Ishikawa (cell line): Measurements from ENCODE around the gene SLC13A5.

Experiments
- CEBPB ChIP-seq: IDR thresholded peaks from 2 replicates; pipeline ENCODE4 v1.6.1; 2012
- CREB1 ChIP-seq: IDR thresholded peaks from 2 replicates; pipeline ENCODE4 v1.6.1; 2012; ENCODE audit warnings: low read depth
- EGR1 ChIP-seq: IDR thresholded peaks from 2 replicates; pipeline ENCODE4 v1.6.1; 2012
- EP300 ChIP-seq: IDR thresholded peaks from 2 replicates; pipeline ENCODE4 v1.6.1; 2012; ENCODE audit warnings: borderline replicate concordance
- FOXM1 ChIP-seq: IDR thresholded peaks from 2 replicates; pipeline ENCODE4 v1.6.1; 2012; ENCODE audit warnings: low read depth, borderline replicate concordance
- NFIC ChIP-seq: IDR thresholded peaks from 2 replicates; pipeline ENCODE4 v1.6.1; 2012
- RAD21 ChIP-seq: IDR thresholded peaks from 2 replicates; pipeline ENCODE4 v1.6.1; 2012; ENCODE audit warnings: low read depth
- TAF1 ChIP-seq: IDR thresholded peaks from 2 replicates; pipeline ENCODE4 v1.6.1; 2012; ENCODE audit warnings: low read depth, mild to moderate bottlenecking
- TCF12 ChIP-seq: IDR thresholded peaks from 2 replicates; pipeline ENCODE4 v1.6.1; 2012; ENCODE audit warnings: low read depth
- TEAD4 ChIP-seq: IDR thresholded peaks from 2 replicates; pipeline ENCODE4 v1.6.1; 2012
- YY1 ChIP-seq: IDR thresholded peaks from 2 replicates; pipeline ENCODE4 v1.6.1; 2012; ENCODE audit warnings: low read depth
- ZBTB7A ChIP-seq: IDR thresholded peaks from 2 replicates; pipeline ENCODE4 v1.6.1; 2012; ENCODE audit warnings: low read depth
- TF ChIP-seq, protein P1 (sequence below): IDR thresholded peaks from 2 replicates; pipeline ENCODE4 v1.6.1; 2012
- TF ChIP-seq, protein P2 (sequence below): IDR thresholded peaks from 2 replicates; pipeline ENCODE4 v1.6.1; 2012
- TF ChIP-seq, protein P3 (sequence below): IDR thresholded peaks from 2 replicates; pipeline ENCODE4 v1.6.1; 2012; ENCODE audit warnings: low read depth, mild to moderate bottlenecking

Gene SLC13A5

DNA sequence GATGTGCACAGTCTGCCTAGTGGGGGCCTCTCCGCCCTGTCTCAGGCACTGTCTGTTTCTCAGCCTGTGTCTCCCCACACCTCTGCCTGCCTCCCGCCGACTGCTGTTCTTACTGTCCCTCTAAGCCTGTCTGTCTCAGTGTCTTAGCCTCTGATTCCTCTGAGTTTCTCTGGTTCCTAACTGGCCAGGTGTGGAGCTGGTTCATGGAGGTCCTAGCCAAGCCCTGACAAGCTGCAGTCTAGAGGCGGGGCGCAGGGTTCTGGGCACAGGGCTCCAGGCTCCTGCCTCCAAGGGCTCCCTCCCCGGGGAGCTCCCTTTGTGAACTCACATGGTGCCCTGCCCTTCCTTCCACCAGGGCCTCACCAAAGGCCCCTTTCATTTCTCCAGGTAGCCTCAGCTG is 42.2 kb downstream of the SLC13A5 start:
- TF ChIP-seq YY1 (no peak), EGR1 (no peak), ZBTB7A (no peak)
- TF ChIP-seq, protein P1, sequence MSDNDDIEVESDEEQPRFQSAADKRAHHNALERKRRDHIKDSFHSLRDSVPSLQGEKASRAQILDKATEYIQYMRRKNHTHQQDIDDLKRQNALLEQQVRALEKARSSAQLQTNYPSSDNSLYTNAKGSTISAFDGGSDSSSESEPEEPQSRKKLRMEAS, result no peak

DNA sequence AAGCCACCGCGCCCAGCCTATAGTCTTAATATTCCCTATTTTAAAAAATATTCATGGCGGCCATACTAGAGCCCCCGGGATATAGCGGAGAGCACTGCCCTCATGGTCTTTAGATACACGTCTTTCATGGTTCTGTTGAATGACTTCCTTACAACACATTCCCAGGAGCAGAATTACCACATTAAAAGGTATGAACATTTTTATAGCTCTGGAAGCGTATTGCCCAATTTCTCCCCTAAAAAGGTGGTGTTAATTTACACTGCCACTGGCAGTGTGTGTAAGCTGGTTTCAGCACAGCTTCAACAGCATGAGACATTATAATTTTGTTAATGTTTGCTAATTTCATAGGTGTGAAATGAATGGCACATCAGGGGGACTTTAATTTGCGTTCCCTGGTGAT is 42.6 kb downstream of the SLC13A5 start:
- TF ChIP-seq, protein P1, result no peak
- TF ChIP-seq EGR1 (no peak), YY1 (no peak), CREB1 (no peak), CEBPB (no peak), NFIC (no peak), TCF12 (no peak), TEAD4 (no peak), TAF1 (no peak), ZBTB7A (no peak)
- TF ChIP-seq, protein P2, sequence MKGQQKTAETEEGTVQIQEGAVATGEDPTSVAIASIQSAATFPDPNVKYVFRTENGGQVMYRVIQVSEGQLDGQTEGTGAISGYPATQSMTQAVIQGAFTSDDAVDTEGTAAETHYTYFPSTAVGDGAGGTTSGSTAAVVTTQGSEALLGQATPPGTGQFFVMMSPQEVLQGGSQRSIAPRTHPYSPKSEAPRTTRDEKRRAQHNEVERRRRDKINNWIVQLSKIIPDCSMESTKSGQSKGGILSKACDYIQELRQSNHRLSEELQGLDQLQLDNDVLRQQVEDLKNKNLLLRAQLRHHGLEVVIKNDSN, result no peak

DNA sequence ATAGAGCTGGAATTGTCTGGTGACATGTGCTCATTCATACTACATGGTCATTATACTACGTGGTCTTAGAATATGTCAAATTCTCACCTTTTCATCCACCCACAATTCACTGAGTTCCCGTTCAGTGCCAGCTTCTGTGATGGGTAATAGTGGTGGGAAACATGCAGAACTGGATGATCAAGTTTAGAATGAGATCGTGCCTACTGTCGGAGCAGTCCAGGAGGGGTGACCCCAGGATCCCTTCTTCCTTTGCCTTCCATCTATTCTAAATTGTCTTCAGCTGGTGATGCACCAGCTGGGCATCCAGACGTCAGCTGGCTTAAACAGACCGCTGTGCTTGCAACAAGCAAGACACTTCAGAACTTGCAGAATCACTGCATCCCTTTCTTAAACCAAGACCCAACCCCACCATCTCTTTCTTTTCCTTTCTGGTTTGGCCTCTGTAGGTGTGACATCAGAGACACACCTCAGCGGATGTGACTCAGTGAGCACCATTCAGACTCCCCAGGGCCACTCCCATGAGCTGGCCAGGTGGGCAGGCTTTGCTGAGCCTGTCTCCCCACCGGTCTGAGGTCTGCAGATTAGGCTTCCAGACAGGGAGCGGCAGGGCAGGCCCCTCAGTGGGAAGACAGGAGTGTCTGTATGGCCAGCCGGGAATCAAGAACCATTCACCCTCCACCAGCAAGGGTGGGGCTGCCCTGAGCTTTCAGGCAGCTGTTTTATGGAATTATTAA is 43.5 kb downstream of the SLC13A5 start:
- TF ChIP-seq, protein P3, sequence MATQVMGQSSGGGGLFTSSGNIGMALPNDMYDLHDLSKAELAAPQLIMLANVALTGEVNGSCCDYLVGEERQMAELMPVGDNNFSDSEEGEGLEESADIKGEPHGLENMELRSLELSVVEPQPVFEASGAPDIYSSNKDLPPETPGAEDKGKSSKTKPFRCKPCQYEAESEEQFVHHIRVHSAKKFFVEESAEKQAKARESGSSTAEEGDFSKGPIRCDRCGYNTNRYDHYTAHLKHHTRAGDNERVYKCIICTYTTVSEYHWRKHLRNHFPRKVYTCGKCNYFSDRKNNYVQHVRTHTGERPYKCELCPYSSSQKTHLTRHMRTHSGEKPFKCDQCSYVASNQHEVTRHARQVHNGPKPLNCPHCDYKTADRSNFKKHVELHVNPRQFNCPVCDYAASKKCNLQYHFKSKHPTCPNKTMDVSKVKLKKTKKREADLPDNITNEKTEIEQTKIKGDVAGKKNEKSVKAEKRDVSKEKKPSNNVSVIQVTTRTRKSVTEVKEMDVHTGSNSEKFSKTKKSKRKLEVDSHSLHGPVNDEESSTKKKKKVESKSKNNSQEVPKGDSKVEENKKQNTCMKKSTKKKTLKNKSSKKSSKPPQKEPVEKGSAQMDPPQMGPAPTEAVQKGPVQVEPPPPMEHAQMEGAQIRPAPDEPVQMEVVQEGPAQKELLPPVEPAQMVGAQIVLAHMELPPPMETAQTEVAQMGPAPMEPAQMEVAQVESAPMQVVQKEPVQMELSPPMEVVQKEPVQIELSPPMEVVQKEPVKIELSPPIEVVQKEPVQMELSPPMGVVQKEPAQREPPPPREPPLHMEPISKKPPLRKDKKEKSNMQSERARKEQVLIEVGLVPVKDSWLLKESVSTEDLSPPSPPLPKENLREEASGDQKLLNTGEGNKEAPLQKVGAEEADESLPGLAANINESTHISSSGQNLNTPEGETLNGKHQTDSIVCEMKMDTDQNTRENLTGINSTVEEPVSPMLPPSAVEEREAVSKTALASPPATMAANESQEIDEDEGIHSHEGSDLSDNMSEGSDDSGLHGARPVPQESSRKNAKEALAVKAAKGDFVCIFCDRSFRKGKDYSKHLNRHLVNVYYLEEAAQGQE, result no peak
- TF ChIP-seq RAD21 (no peak), NFIC (no peak), TAF1 (no peak), ZBTB7A (no peak), EP300 (no peak; the same call in 1 of the 2 replicates), EGR1 (no peak), CREB1 (no peak), TCF12 (no peak), CEBPB (no peak)
- TF ChIP-seq, protein P1, result no peak

DNA sequence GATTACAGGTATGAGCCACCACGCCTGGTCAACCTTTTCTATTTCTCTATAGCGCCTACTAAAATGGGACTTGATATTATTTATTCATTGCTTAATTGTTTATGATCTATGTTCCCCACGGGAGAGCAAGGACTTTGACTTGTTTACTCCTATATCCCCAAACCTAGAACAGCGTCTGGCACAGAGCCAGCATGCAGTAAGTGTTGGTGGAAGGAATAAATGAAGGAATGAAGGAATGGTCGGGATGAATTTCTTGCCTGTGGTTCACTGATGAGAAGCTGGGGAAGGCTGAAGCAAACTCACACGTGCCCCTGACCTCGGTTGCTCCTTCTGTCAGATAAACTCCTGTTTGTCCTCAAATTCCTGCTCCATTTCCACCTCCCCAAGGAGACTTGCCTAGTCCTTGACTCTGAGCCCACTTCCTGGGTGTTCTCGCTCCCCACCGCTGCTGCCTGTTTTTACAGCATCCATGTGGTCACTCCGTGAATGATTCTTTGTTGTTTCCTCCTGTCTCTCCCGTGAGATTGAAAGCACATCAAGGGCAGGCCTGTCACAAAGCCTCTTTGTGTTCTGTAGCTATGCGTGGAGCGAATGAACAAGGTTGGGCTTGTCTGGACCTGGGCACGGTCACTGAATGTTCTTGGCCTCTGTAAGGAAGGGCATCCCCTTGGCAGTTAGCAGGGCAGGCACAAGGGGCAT is 44.3 kb downstream of the SLC13A5 start:
- no peak for TF ChIP-seq NFIC
- TF ChIP-seq ZBTB7A, result no peak
- no peak for TF ChIP-seq CEBPB
- TF ChIP-seq, protein P2, result no peak
- TF ChIP-seq TCF12, result no peak
- no peak for TF ChIP-seq TEAD4
- no peak for TF ChIP-seq YY1
- no peak for TF ChIP-seq RAD21
- no peak for TF ChIP-seq CREB1
- no peak for TF ChIP-seq EGR1
- TF ChIP-seq, protein P3, result no peak
- no peak for TF ChIP-seq FOXM1
- TF ChIP-seq, protein P1, result no peak
- no peak for TF ChIP-seq EP300
- no peak for TF ChIP-seq TAF1

DNA sequence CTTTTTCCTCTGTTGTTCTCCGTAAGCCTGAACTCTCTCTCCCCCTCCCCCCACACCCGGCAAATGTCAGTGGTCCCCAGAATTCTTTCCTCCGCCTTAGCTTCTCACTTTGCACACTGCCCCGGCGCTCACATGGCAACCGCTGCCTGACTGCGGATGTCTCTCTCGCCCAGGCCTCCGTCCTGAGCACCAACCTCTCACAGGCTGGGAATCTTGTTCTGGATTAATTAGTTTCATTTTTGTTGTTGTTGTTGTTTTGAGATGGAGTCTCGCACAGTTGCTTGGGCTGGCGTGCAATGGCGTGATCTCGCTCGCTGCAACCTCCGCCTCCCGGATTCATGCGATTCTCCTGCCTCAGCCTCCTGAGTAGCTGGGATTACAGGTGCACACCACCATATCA is 45.0 kb downstream of the SLC13A5 start:
- TF ChIP-seq FOXM1, result no peak
- no peak for TF ChIP-seq RAD21
- TF ChIP-seq, protein P1, result no peak
- TF ChIP-seq YY1, result no peak
- TF ChIP-seq CEBPB, result no peak
- TF ChIP-seq, protein P2, result no peak
